ENCODE results near the gene CDH23.
A peak's percentile ranks its signal among the peaks of the same experiment; 100 is the strongest.

The CDH23 gene

GRCh38 chr10:71630168-71630567 lies 233.4 kb downstream of the CDH23 start:
- no peak for DNase-seq

- DNase-seq = no peak
Observed at GRCh38 chr10:71631007-71631861, 234.5 kb downstream of the CDH23 start.

- no peak for DNase-seq
Observed at GRCh38 chr10:71632200-71632820, 235.6 kb downstream of the CDH23 start.

GRCh38 chr10:71632896-71633600 lies 236.3 kb downstream of the CDH23 start:
- no peak for DNase-seq

GRCh38 chr10:71633920-71634319 lies 237.2 kb downstream of the CDH23 start:
- DNase-seq = no peak

- DNase-seq = no peak
Observed at GRCh38 chr10:71634531-71635164, 237.9 kb downstream of the CDH23 start.

GRCh38 chr10:71635251-71635866 lies 238.6 kb downstream of the CDH23 start:
- DNase-seq = no peak

- DNase-seq = no peak
Observed at GRCh38 chr10:71635867-71636266, 239.1 kb downstream of the CDH23 start.

GRCh38 chr10:71636588-71636987 lies 239.9 kb downstream of the CDH23 start:
- DNase-seq = no peak

GRCh38 chr10:71637305-71637704 lies 240.6 kb downstream of the CDH23 start:
- DNase-seq = no peak

GRCh38 chr10:71638064-71638821 lies 241.5 kb downstream of the CDH23 start:
- DNase-seq = peak; percentile 28 to 77

GRCh38 chr10:71638822-71639719 lies 242.4 kb downstream of the CDH23 start:
- DNase-seq = no peak

GRCh38 chr10:71640607-71641006 lies 243.9 kb downstream of the CDH23 start:
- DNase-seq = no peak

- no peak for DNase-seq
Observed at GRCh38 chr10:71641449-71641848, 244.7 kb downstream of the CDH23 start.

GRCh38 chr10:71641986-71642385 lies 245.3 kb downstream of the CDH23 start:
- no peak for DNase-seq

- DNase-seq = no peak
Observed at GRCh38 chr10:71643904-71644303, 247.2 kb downstream of the CDH23 start.

GRCh38 chr10:71644307-71645180 lies 247.8 kb downstream of the CDH23 start:
- no peak for DNase-seq

- no peak for DNase-seq
Observed at GRCh38 chr10:71645185-71645584, 248.5 kb downstream of the CDH23 start.

GRCh38 chr10:71646037-71646436 lies 249.3 kb downstream of the CDH23 start:
- DNase-seq = no peak
